PC-3 (cell line): Measurements from ENCODE around the gene MTA1.

Source experiments
- CTCF ChIP-seq: fragments of 300-600 bp; sonication (generic); conservative IDR thresholded peaks from 2 replicates; pipeline ENCODE4 v1.5.1; 2017; ENCODE audit warnings: antibody characterized with exemption, low read depth, mild to moderate bottlenecking, low read length
- EZH2phosphoT487 ChIP-seq: fragments of 300-600 bp; sonication (generic); IDR thresholded peaks from 2 replicates; pipeline ENCODE4 v1.6.1; 2018; ENCODE audit warnings: mild to moderate bottlenecking, antibody characterized with exemption, low read length, borderline replicate concordance

GRCh38 chr14:105420974-105421674 is 1.5 kb downstream of the MTA1 start:
- TF ChIP-seq CTCF: no peak
- no peak for TF ChIP-seq EZH2phosphoT487
